A549 treated with ZK216348 at 1 μM for 4 hours (cell line): Measurements from ENCODE around the gene ANKDD1B. TPM values are rescaled to one million over a fixed set of nuclear protein-coding genes. Genes with fewer than 3 reads are reported as not detected.

Experiments
- total RNA-seq: library from RNA; stranded (reverse); fragments of 200-300 nt; extraction: Qiagen RNA extraction; gene quantifications from 5 replicates; pipeline ENCODE4 v1.2.3, GENCODE V29; 2022; ENCODE audit warnings: low read depth

Gene ANKDD1B
- total RNA-seq, result 0.14 to 0.17 TPM in 2 of 5 replicates, not detected in the others

GRCh38 chr5:75611311-75612225 lies at the start of gene ANKDD1B:
Gene ANKDD1B, plus strand, starts transcription at chr5:75611453. Its CDS starts 182 bp downstream, at chr5:75611635.

GRCh38 chr5:75717082-75717922 lies 106.0 kb downstream of the ANKDD1B start, which contains the start of gene POC5:
Gene POC5, minus strand, starts transcription at chr5:75717437. Its CDS starts 4,500 bp downstream, at chr5:75712937.

Other genes starting within 250 kb of the ANKDD1B start
- 18.9 to 34.6 TPM (median 25.0 TPM) in 5 replicates for gene CERT1, start 99.8 kb upstream of the ANKDD1B start, total RNA-seq
- 6.9 to 13.9 TPM (median 11.2 TPM) in 5 replicates for gene POLK, start 99.6 kb upstream of the ANKDD1B start, total RNA-seq
- 8.8 to 13.9 TPM (median 10.3 TPM) in 5 replicates for gene POC5, start 106.0 kb downstream of the ANKDD1B start, total RNA-seq